OCI-LY7 (cell line): ENCODE measurements around the gene ABCD1.

Experiments
- EZH2phosphoT487 ChIP-seq: fragments of 200-600 bp; sonication (generic); IDR thresholded peaks from 2 replicates; pipeline ENCODE4 v1.6.1; 2018; ENCODE audit warnings: low read depth, borderline replicate concordance, mild to moderate bottlenecking, mixed run types, antibody characterized with exemption, low read length, moderate library complexity, mixed read lengths
- TF ChIP-seq, protein P1 (sequence below): fragments of 200-600 bp; sonication (generic); conservative IDR thresholded peaks from 2 replicates; pipeline ENCODE4 v1.5.1; 2014; ENCODE audit warnings: mild to moderate bottlenecking, antibody characterized with exemption, low read length, moderate library complexity, mixed read lengths

DNA sequence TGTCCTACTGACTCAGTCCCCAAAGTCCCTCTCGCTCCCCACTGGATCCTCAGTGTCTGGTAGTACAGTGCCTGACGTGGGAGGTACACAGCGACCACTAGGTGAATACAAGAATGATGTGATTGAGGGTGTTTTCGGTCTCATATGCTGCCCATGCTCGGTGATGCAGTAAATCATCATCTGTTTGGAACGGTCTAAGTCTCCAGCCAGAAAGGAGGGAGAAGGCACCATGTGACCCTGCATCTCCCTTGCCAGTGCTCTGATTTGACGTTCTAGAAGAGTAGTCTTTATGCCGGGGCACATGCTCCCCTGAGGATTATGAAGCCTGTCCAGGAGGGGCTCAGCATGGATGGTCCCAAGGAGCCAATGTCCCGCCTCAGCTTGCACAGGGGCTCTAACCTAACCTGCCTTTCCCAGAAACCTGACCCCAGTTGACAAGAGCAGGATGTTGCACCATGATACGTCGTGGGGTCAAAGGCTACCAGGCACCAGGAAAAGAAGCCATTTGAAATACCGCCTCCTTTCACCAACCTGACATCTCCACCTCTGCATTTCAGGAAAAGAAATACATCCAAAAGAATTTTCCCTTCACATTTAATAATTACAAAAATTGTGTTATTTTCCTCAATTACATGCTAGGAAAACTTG, 25.6 kb downstream of the ABCD1 start:
- TF ChIP-seq, protein P1, sequence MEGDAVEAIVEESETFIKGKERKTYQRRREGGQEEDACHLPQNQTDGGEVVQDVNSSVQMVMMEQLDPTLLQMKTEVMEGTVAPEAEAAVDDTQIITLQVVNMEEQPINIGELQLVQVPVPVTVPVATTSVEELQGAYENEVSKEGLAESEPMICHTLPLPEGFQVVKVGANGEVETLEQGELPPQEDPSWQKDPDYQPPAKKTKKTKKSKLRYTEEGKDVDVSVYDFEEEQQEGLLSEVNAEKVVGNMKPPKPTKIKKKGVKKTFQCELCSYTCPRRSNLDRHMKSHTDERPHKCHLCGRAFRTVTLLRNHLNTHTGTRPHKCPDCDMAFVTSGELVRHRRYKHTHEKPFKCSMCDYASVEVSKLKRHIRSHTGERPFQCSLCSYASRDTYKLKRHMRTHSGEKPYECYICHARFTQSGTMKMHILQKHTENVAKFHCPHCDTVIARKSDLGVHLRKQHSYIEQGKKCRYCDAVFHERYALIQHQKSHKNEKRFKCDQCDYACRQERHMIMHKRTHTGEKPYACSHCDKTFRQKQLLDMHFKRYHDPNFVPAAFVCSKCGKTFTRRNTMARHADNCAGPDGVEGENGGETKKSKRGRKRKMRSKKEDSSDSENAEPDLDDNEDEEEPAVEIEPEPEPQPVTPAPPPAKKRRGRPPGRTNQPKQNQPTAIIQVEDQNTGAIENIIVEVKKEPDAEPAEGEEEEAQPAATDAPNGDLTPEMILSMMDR: no peak
- TF ChIP-seq EZH2phosphoT487: no peak
